GM10266 (cell line): ENCODE measurements around the gene ADGRG7.
"Not testable (repeated sequence)": the region's sequence is repeated elsewhere in the genome, so short reads cannot be mapped to it uniquely, and the experiment has no call there.

ENCODE experiments used
- DNase-seq: peaks from one replicate; pipeline ENCODE4 v3.0.0; 2012; ENCODE audit errors: extremely low spot score
- CTCF ChIP-seq: IDR thresholded peaks from 2 replicates; pipeline ENCODE4 v1.5.1; 2012; ENCODE audit warnings: mild to moderate bottlenecking, low read depth; ENCODE audit not compliant: control insufficient read depth, insufficient read depth; ENCODE audit errors: missing control alignments

Gene ADGRG7

GRCh38 chr3:100665230-100665629, 55.8 kb downstream of the ADGRG7 start:
- no peak for DNase-seq
- TF ChIP-seq CTCF = no peak

DNA sequence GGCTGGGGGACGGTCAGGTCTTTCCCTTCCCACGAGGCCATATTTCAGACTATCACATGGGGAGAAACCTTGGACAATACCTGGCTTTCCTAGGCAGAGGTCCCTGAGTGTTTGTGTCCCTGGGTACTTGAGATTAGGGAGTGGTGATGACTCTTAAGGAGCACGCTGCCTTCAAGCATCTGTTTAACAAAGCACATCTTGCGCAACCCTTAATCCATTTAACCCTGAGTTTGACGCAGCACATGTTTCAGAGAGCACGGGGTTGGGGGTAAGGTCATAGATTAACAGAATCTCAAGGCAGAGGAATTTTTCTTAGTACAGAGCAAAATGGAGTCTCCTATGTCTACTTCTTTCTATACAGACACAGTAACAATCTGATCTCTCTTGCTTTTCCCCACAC, 57.3 kb downstream of the ADGRG7 start:
- DNase-seq = not testable (repeated sequence)

GRCh38 chr3:100667316-100667715, 57.9 kb downstream of the ADGRG7 start:
- not testable (repeated sequence) for DNase-seq

- not testable (repeated sequence) for DNase-seq
Measured at GRCh38 chr3:100670995-100671394, 61.6 kb downstream of the ADGRG7 start.

GRCh38 chr3:100681496-100681895, 72.1 kb downstream of the ADGRG7 start:
- no peak for TF ChIP-seq CTCF
- no peak for DNase-seq

GRCh38 chr3:100682056-100682853, 72.9 kb downstream of the ADGRG7 start:
- no peak for TF ChIP-seq CTCF
- no peak for DNase-seq

DNA sequence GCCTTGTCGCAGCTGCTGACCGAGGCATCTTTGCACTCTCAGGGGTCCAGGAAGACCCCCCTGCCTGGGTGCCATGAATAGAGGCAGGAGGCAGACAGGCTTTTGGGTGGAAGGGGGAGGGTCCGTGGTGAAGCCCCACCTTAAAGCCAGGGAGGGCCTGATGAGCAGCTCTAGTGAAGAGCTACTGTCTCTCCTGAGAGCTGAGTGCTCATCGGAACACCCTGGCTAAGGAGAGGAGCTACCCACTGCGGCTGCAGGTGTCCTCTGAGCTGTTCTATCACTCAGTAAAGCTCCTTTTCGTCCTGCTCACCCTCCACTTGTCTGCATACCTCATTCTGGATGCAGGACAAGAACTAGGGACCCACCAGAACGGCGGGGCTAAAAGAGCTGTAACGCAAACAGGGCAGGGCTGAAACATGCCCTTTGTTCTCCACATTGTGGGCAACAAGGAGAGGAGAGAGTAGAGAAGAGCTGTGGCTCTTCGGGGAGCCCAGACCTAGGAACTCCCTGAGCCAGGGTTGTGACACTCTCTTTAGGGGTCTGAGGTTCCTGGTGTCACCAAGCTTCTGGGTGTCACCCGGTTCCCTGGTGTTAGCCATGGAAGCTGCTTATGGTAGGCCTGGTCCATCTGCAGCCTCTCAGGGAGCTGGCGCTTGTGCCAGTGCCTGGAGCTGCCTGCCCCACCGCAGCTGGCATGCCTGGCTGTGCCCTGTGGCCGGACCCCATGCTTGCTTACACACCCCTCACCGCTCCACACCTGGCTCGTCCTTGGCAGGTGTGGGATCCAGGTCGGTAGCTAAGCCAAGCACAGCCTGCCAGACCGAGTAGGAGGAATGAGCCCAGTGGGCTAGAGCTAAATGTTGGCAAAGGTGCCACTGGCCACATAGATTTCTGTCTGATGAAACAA, 73.7 kb downstream of the ADGRG7 start:
- no peak for TF ChIP-seq CTCF
- no peak for DNase-seq

DNA sequence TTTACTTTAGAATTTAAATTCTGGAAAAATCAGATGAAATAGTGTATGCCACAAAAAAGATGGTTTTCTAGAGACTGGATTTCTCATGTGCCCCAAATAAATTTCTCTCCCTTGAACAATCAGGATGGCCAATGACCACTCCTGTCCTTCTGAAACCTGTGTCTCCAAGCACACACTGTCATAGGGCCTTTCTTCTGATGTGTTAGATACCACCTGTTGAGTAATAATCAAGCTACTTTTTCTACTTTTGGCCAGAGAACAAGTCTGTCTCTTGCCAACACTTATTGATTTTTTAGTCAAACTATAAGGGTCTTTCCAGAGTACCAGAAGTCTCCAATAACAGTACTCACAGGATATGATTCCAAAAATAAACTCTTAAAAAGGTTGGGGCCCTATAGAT, 83.8 kb downstream of the ADGRG7 start:
- no peak for TF ChIP-seq CTCF
- DNase-seq = no peak
